ENCODE data around the gene DHTKD1. TPM values are rescaled to one million over a fixed set of nuclear protein-coding genes. Genes with fewer than 3 reads are reported as not detected.
A peak's percentile ranks its signal among the peaks of the same experiment; 100 is the strongest.
"Not testable (repeated sequence)": the region's sequence is repeated elsewhere in the genome, so short reads cannot be mapped to it uniquely, and the experiment has no call there.

Gene DHTKD1
- total RNA-seq, 1 donor from 2014 or later, result 56.1 TPM

- peaks cover 6% of the 10 kb centered on the region for H3K36me3 Mint-ChIP-seq (ENCODE audit: low read depth)
- TF ChIP-seq, protein P1, sequence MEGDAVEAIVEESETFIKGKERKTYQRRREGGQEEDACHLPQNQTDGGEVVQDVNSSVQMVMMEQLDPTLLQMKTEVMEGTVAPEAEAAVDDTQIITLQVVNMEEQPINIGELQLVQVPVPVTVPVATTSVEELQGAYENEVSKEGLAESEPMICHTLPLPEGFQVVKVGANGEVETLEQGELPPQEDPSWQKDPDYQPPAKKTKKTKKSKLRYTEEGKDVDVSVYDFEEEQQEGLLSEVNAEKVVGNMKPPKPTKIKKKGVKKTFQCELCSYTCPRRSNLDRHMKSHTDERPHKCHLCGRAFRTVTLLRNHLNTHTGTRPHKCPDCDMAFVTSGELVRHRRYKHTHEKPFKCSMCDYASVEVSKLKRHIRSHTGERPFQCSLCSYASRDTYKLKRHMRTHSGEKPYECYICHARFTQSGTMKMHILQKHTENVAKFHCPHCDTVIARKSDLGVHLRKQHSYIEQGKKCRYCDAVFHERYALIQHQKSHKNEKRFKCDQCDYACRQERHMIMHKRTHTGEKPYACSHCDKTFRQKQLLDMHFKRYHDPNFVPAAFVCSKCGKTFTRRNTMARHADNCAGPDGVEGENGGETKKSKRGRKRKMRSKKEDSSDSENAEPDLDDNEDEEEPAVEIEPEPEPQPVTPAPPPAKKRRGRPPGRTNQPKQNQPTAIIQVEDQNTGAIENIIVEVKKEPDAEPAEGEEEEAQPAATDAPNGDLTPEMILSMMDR (conservative IDR thresholded peaks at IDR 0.05), result no peak
- H3K27ac Mint-ChIP-seq (ENCODE audit: unreplicated experiment), result no peak overlapping the region
Measured at GRCh38 chr10:12162927-12163326, 94.2 kb downstream of the DHTKD1 start.

GRCh38 chr10:12164085-12164484, 95.3 kb downstream of the DHTKD1 start:
- TF ChIP-seq, protein P1 (conservative IDR thresholded peaks at IDR 0.05), result no peak
- H3K9me3 Mint-ChIP-seq, result no peaks in the 10 kb centered on the region
- H3K4me3 Mint-ChIP-seq, result no peak overlapping the region
- peaks cover 8% of the 10 kb centered on the region for H3K36me3 Mint-ChIP-seq (ENCODE audit: low read depth)
- no peaks in the 10 kb centered on the region for H3K27me3 Mint-ChIP-seq (ENCODE audit: low read depth)
- DNase-seq (ENCODE audit: low read depth, low spot score), result no peak
- peaks cover 12% of the 10 kb centered on the region for H3K4me1 Mint-ChIP-seq
- peak overlapping the region; percentile 19 for H3K27ac Mint-ChIP-seq (ENCODE audit: unreplicated experiment)

More at GRCh38 chr10:12162927-12163326, 94.2 kb downstream of the DHTKD1 start:
- no peak for DNase-seq (ENCODE audit: low read depth, low spot score)
- Mint-ChIP-seq H3K4me1 (peaks cover 12% of the 10 kb centered on the region), H3K4me3 (no peak overlapping the region), H3K9me3 (no peaks in the 10 kb centered on the region), H3K27me3 (ENCODE audit: low read depth) (no peaks in the 10 kb centered on the region)

DNA sequence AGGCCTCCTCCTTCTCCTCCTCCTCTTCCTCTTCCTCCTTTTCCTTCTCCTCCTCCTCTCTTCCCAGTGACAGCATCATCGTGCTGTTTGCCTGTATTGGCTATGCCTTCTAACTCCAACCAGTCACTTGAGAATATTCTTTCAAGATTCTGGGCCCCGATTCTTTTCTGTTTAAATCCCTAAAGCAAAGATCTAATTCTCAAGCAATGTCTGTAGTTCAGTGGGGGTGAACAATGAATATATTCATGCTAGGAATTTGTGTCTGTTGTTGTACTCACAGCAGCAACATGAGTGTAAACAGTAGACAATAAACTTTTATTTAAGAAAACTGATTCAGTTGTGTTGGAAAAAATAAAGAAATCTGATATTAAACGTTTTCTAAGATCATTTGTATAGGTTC, 96.3 kb downstream of the DHTKD1 start:
- H3K27ac Mint-ChIP-seq (ENCODE audit: unreplicated experiment), result peak overlapping the region; percentile 91
- H3K36me3 Mint-ChIP-seq (ENCODE audit: low read depth), result peaks cover 10% of the 10 kb centered on the region
- TF ChIP-seq, protein P1 (conservative IDR thresholded peaks at IDR 0.05), result no peak
- DNase-seq (ENCODE audit: low read depth, low spot score), result no peak
- no peaks in the 10 kb centered on the region for H3K9me3 Mint-ChIP-seq
- H3K27me3 Mint-ChIP-seq (ENCODE audit: low read depth), result no peaks in the 10 kb centered on the region
- peaks cover 12% of the 10 kb centered on the region for H3K4me1 Mint-ChIP-seq
- no peak overlapping the region for H3K4me3 Mint-ChIP-seq

DNA sequence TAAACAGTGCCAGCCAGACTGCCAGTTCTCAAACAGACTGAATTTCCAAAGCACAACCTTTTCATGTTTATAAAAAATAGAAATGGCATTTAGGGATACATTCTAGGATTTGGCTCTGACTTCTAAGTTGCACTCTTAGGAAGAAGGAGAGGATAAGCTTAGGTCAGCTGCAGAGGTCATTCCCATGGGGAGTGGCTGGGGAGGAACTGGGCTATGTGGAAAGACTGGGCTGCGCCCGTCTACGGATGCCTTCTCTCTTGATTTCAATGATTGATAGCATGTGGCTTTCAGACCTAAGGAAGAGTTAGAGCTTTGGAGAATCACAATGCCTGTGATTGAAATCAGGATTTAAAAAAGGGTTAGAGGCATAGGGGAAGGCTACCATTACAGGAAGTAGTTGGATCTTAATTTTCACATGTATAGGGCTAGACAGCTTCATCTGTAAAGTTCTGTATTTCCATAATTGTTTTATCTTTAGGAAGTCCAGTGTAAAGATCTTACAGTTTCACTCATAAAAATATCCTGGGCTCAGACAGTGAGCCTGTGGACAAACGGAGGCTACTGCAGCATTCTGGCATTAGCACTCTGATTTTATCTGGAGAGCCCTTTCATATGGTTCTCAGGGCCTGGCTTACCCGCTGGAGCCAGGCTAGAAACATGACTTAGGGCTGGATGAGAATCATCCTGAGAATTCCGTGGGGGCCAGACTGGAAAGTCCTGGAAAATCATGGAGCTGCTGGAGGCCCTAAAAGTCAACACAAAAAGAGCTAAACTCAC, 97.4 kb downstream of the DHTKD1 start:
- H3K27ac Mint-ChIP-seq (ENCODE audit: unreplicated experiment), result no peak overlapping the region
- H3K4me3 Mint-ChIP-seq, result no peak overlapping the region
- H3K9me3 Mint-ChIP-seq, result no peaks in the 10 kb centered on the region

DNA sequence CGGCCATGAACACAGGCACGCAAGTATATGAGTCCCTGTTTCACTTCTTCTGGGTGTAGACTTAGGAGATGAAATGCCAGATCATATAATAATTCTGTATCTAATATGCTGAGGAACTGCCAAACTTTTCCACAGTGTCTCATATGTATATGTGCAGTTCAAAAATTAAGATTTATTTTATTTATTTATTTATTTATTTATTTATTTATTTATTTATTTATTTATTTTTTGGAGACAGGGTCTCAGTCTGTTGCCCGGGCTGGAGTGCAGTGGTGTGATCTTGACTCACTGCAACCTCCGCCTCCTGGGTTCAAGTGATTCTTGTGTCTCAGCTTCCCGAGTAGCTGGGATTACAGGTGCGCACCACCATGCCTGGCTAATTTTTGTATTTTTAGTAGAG, 102.8 kb downstream of the DHTKD1 start:
- not testable (repeated sequence) for H3K27ac Mint-ChIP-seq (ENCODE audit: unreplicated experiment); DNase-seq (ENCODE audit: low read depth, low spot score); H3K27me3 Mint-ChIP-seq (ENCODE audit: low read depth); H3K4me3 Mint-ChIP-seq; H3K9me3 Mint-ChIP-seq; H3K4me1 Mint-ChIP-seq
- peaks cover 15% of the 10 kb centered on the region for H3K36me3 Mint-ChIP-seq (ENCODE audit: low read depth)

More for the DNA sequence above, 97.4 kb downstream of the DHTKD1 start:
- Mint-ChIP-seq H3K27me3 (ENCODE audit: low read depth) (no peaks in the 10 kb centered on the region), H3K36me3 (ENCODE audit: low read depth) (peaks cover 11% of the 10 kb centered on the region), H3K4me1 (peaks cover 12% of the 10 kb centered on the region)
- TF ChIP-seq, protein P1 (conservative IDR thresholded peaks at IDR 0.05), result no peak
- no peak for DNase-seq (ENCODE audit: low read depth, low spot score)

Small RNA genes within 50 kb of the gene (microRNA-seq; reads per million reads assigned to microRNA genes)
- gene MIR548AK, result not detected

Other genes starting within 250 kb of the DHTKD1 start
- gene PROSER2, start 245.6 kb upstream of the DHTKD1 start, total RNA-seq, result 7.5 and 7.7 TPM in 2 replicates
- gene UPF2, start 26.1 kb upstream of the DHTKD1 start, total RNA-seq, result 25.1 and 26.2 TPM in 2 replicates
- gene SEC61A2, start 60.7 kb downstream of the DHTKD1 start, total RNA-seq, result 24.8 and 26.7 TPM in 2 replicates
- 88.2 and 90.1 TPM in 2 replicates for gene NUDT5, start 126.9 kb downstream of the DHTKD1 start, total RNA-seq
- 108 and 111 TPM in 2 replicates for gene CDC123, start 127.2 kb downstream of the DHTKD1 start, total RNA-seq